ENCODE results near the gene KLHL26. TPM values are rescaled to one million over a fixed set of nuclear protein-coding genes. Genes with fewer than 3 reads are reported as not detected.

The KLHL26 gene
- 10 to 100 TPM in 2 of 4 donors, 1 to 10 TPM in 2; 9.9 to 16.0 (median 10.9) TPM for total RNA-seq

GRCh38 chr19:18636969-18637629, at the start of gene KLHL26:
Gene KLHL26 (plus strand): TSS chr19:18637028. CDS start chr19:18637055, 27 bp downstream.
- Histone ChIP-seq H3K4me1 (peaks cover 0 to 30% (median 9%) of the 10 kb centered on the region in 4 donors), H3K4me3 (peak within 1 kb of the TSS; percentile 62 to 79 (median 72)), H3K36me3 (no peaks in the 10 kb centered on the region), H3K27ac (peak within 1 kb of the TSS; percentile 78 to 86 (median 82)), H3K27me3 (no peaks in the 10 kb centered on the region), H3K9me3 (no peaks in the 10 kb centered on the region)
- no peak for DNase-seq
- TF ChIP-seq POLR2A (IDR thresholded peaks at IDR 0.05) (peak; percentile 40 to 44), CTCF (IDR thresholded peaks at IDR 0.05) (no peak)

GRCh38 chr19:18587561-18587960, 49.3 kb upstream of the KLHL26 start:
- Histone ChIP-seq H3K27me3 (no peaks in the 10 kb centered on the region), H3K9me3 (no peaks in the 10 kb centered on the region), H3K27ac (peak overlapping the region in 2 of 4 donors; percentile 88 to 89), H3K4me1 (peaks cover 0 to 14% (median 3%) of the 10 kb centered on the region in 4 donors), H3K36me3 (peaks cover 0 to 11% (median 0%) of the 10 kb centered on the region in 3 donors), H3K4me3 (no peak overlapping the region)
- DNase-seq = no peak
- TF ChIP-seq CTCF (IDR thresholded peaks at IDR 0.05) (no peak), POLR2A (IDR thresholded peaks at IDR 0.05) (no peak)

- peaks cover 0 to 14% (median 3%) of the 10 kb centered on the region in 4 donors for H3K4me1 ChIP-seq
- TF ChIP-seq CTCF (IDR thresholded peaks at IDR 0.05) (no peak), POLR2A (IDR thresholded peaks at IDR 0.05) (no peak)
Measured at GRCh38 chr19:18587962-18588610, 48.7 kb upstream of the KLHL26 start.

GRCh38 chr19:18588611-18589379, 48.0 kb upstream of the KLHL26 start, which contains the start of gene REX1BD:
Gene REX1BD (plus strand): TSS chr19:18588798. CDS start chr19:18588802, 4 bp downstream.
- DNase-seq = peak; percentile 82 to 92 (median 90)
- Histone ChIP-seq H3K4me1 (peaks cover 0 to 15% (median 3%) of the 10 kb centered on the region in 4 donors), H3K27me3 (no peaks in the 10 kb centered on the region), H3K9me3 (no peaks in the 10 kb centered on the region), H3K4me3 (peak within 1 kb of the TSS; percentile 69 to 93 (median 85)), H3K36me3 (peaks cover 0 to 11% (median 0%) of the 10 kb centered on the region in 3 donors), H3K27ac (peak within 1 kb of the TSS; percentile 81 to 90 (median 88))
- TF ChIP-seq CTCF (IDR thresholded peaks at IDR 0.05) (peak; percentile 80 to 93 (median 89)), POLR2A (IDR thresholded peaks at IDR 0.05) (peak; percentile 37 to 38)

More at GRCh38 chr19:18587962-18588610, 48.7 kb upstream of the KLHL26 start:
- Histone ChIP-seq H3K4me3 (peak overlapping the region; percentile 69 to 93 (median 85)), H3K36me3 (peaks cover 0 to 11% (median 0%) of the 10 kb centered on the region in 3 donors), H3K9me3 (no peaks in the 10 kb centered on the region), H3K27me3 (no peaks in the 10 kb centered on the region), H3K27ac (peak overlapping the region; percentile 81 to 90 (median 88))
- DNase-seq = no peak
